ENCODE measurements around the gene SERTAD3. TPM values are rescaled to one million over a fixed set of nuclear protein-coding genes. Genes with fewer than 3 reads are reported as not detected.
"Not testable (repeated sequence)": the region's sequence is repeated elsewhere in the genome, so short reads cannot be mapped to it uniquely, and the experiment has no call there.

SERTAD3 gene
- total RNA-seq, 4 donors from 2014 or later: 1.0 to 81.5 (median 44.7) TPM

GRCh38 chr19:40411125-40411842 lies 32.9 kb downstream of the SERTAD3 start:
- H3K4me3 ChIP-seq: no peak overlapping the region
- H3K9me3 ChIP-seq: no peaks in the 10 kb centered on the region
- peak overlapping the region; percentile 36 to 53 for H3K27ac ChIP-seq
- no peaks in the 10 kb centered on the region for H3K4me1 ChIP-seq
- TF ChIP-seq CTCF (IDR thresholded peaks at IDR 0.05): no peak
- TF ChIP-seq POLR2A (IDR thresholded peaks at IDR 0.05): no peak
- H3K36me3 ChIP-seq: no peaks in the 10 kb centered on the region
- intact Hi-C loops (cut with DNase I; ENCODE audit: low total_unique reads): no loop called here
- no peaks in the 10 kb centered on the region for H3K27me3 ChIP-seq
- no peak for DNase-seq

GRCh38 chr19:40410030-40410389 lies 34.1 kb downstream of the SERTAD3 start:
- Histone ChIP-seq H3K27ac (no peak overlapping the region), H3K4me1 (no peaks in the 10 kb centered on the region), H3K4me3 (no peak overlapping the region), H3K27me3 (no peaks in the 10 kb centered on the region), H3K36me3 (no peaks in the 10 kb centered on the region), H3K9me3 (no peaks in the 10 kb centered on the region)
- DNase-seq: no peak
- intact Hi-C loops (cut with DNase I; ENCODE audit: low total_unique reads): no loop called here
- TF ChIP-seq CTCF (IDR thresholded peaks at IDR 0.05) (no peak), POLR2A (IDR thresholded peaks at IDR 0.05) (no peak)

- intact Hi-C loops (cut with DNase I; ENCODE audit: low total_unique reads); H3K9me3 ChIP-seq; H3K36me3 ChIP-seq; H3K4me1 ChIP-seq; H3K27me3 ChIP-seq; DNase-seq; H3K4me3 ChIP-seq; H3K27ac ChIP-seq: not testable (repeated sequence)
Observed at GRCh38 chr19:40408598-40408925, 35.6 kb downstream of the SERTAD3 start.

- Histone ChIP-seq H3K4me3 (no peak overlapping the region), H3K4me1 (no peaks in the 10 kb centered on the region), H3K27ac (no peak overlapping the region), H3K27me3 (no peaks in the 10 kb centered on the region), H3K9me3 (no peaks in the 10 kb centered on the region), H3K36me3 (no peaks in the 10 kb centered on the region)
- TF ChIP-seq POLR2A (IDR thresholded peaks at IDR 0.05) (no peak), CTCF (IDR thresholded peaks at IDR 0.05) (no peak)
- DNase-seq: no peak
- intact Hi-C loops (cut with DNase I; ENCODE audit: low total_unique reads): no loop called here
Observed at GRCh38 chr19:40407714-40408597, 36.2 kb downstream of the SERTAD3 start.

- DNase-seq: peak; percentile 90 to 93
- intact Hi-C loops (cut with DNase I; ENCODE audit: low total_unique reads): no loop called here
- Histone ChIP-seq H3K36me3 (no peaks in the 10 kb centered on the region), H3K9me3 (no peaks in the 10 kb centered on the region), H3K27ac (peak overlapping the region; percentile 80 to 93), H3K4me3 (peak overlapping the region; percentile 50 to 56), H3K4me1 (no peaks in the 10 kb centered on the region), H3K27me3 (no peaks in the 10 kb centered on the region)
- TF ChIP-seq POLR2A (IDR thresholded peaks at IDR 0.05) (no peak), CTCF (IDR thresholded peaks at IDR 0.05) (peak in 1 of 4 experiments; percentile 23)
Observed at GRCh38 chr19:40403262-40403984, 40.7 kb downstream of the SERTAD3 start.
